Right atrium auricular region (tissue), 2 donors: ENCODE results near the gene DTYMK. TPM values are rescaled to one million over a fixed set of nuclear protein-coding genes. Genes with fewer than 3 reads are reported as not detected.

Experiments
- DNase-seq: peaks from one replicate; pipeline ENCODE4 v3.0.0-alpha.2; 2019; ENCODE audit warnings: low spot score
- H3K27ac ChIP-seq, 2 donors: fragments of 200-600 bp; sonication (generic); 1 replicate in 1 of 2; 2 replicates in 1 of 2; pipeline ENCODE4 v1.5.1; 2016 to 2019
- H3K27me3 ChIP-seq, 2 donors: fragments of 200-600 bp; sonication (generic); one replicate each; pipeline versions ENCODE4 v1.5.1 to v1.6.0; 2017 to 2019
- H3K36me3 ChIP-seq: fragments of 200-600 bp; sonication (generic); one replicate; pipeline ENCODE4 v1.5.1; 2016
- H3K4me1 ChIP-seq, 2 donors: fragments of 200-600 bp; sonication (generic); one replicate each; pipeline versions ENCODE4 v1.5.1 to v1.6.0; 2017 to 2019
- H3K4me3 ChIP-seq, 2 donors: fragments of 200-600 bp; sonication (generic); 1 replicate in 1 of 2; 2 replicates in 1 of 2; pipeline ENCODE4 v1.5.1; 2017 to 2019; ENCODE audit warnings: mild to moderate bottlenecking in 1 of 2, moderate library complexity in 1 of 2
- H3K9me3 ChIP-seq, 2 donors: fragments of 200-600 bp; sonication (generic); one replicate each; pipeline ENCODE4 v1.5.1; 2019
- CTCF ChIP-seq, 2 donors: fragments of 200-600 bp; sonication (generic); IDR thresholded peaks; one replicate each; pipeline ENCODE4 v1.5.1; 2019; ENCODE audit warnings: antibody characterized with exemption in 2 of 2
- total RNA-seq, 2 donors: library from RNA; depleted of rRNA; stranded (reverse); fragments of >200 nt; gene quantifications; one replicate each; pipeline ENCODE4 v1.1.0, GENCODE V29; 2016

Gene DTYMK
- total RNA-seq, 2 donors from 2014 or later: 6.4 to 6.6 TPM

- Histone ChIP-seq H3K4me1 (peaks cover 0 to 28% of the 10 kb centered on the region in 2 donors), H3K27ac (no peak overlapping the region), H3K36me3 (peaks cover 31% of the 10 kb centered on the region), H3K27me3 (no peaks in the 10 kb centered on the region), H3K9me3 (no peaks in the 10 kb centered on the region), H3K4me3 (no peak overlapping the region)
- TF ChIP-seq CTCF (IDR thresholded peaks at IDR 0.05): no peak
- DNase-seq: no peak
These were observed 3.6 kb upstream of the DTYMK start for GRCh38 chr2:241690202-241690717.

- Histone ChIP-seq H3K27me3 (no peaks in the 10 kb centered on the region), H3K27ac (no peak overlapping the region), H3K36me3 (peaks cover 25% of the 10 kb centered on the region), H3K4me1 (peaks cover 0 to 28% of the 10 kb centered on the region in 2 donors), H3K9me3 (no peaks in the 10 kb centered on the region), H3K4me3 (no peak overlapping the region)
- DNase-seq: no peak
- no peak for TF ChIP-seq CTCF (IDR thresholded peaks at IDR 0.05)
These were observed 2.7 kb upstream of the DTYMK start for GRCh38 chr2:241689306-241689705.

GRCh38 chr2:241686324-241686649 is 328 bp downstream of the DTYMK start:
- Histone ChIP-seq H3K4me3 (peak overlapping the region; percentile 95 to 96), H3K36me3 (peaks cover 17% of the 10 kb centered on the region), H3K27ac (peak overlapping the region; percentile 89 to 97), H3K27me3 (no peaks in the 10 kb centered on the region), H3K4me1 (peaks cover 0 to 33% of the 10 kb centered on the region in 2 donors), H3K9me3 (no peaks in the 10 kb centered on the region)
- DNase-seq: no peak
- TF ChIP-seq CTCF (IDR thresholded peaks at IDR 0.05): no peak

GRCh38 chr2:241680827-241681599 is 5.6 kb downstream of the DTYMK start:
- peaks cover 0 to 17% of the 10 kb centered on the region in 2 donors for H3K4me1 ChIP-seq
- no peak for TF ChIP-seq CTCF (IDR thresholded peaks at IDR 0.05)
- H3K9me3 ChIP-seq: no peaks in the 10 kb centered on the region
- no peak for DNase-seq
- H3K27ac ChIP-seq: peak overlapping the region; percentile 27 to 40
- H3K36me3 ChIP-seq: peaks cover 13% of the 10 kb centered on the region
- H3K27me3 ChIP-seq: no peaks in the 10 kb centered on the region
- no peak overlapping the region for H3K4me3 ChIP-seq

GRCh38 chr2:241680044-241680443 is 6.6 kb downstream of the DTYMK start:
- peaks cover 13% of the 10 kb centered on the region for H3K36me3 ChIP-seq
- no peak for TF ChIP-seq CTCF (IDR thresholded peaks at IDR 0.05)
- DNase-seq: no peak
- no peak overlapping the region for H3K27ac ChIP-seq
- H3K4me3 ChIP-seq: no peak overlapping the region
- H3K27me3 ChIP-seq: no peaks in the 10 kb centered on the region
- peaks cover 0 to 12% of the 10 kb centered on the region in 2 donors for H3K4me1 ChIP-seq
- H3K9me3 ChIP-seq: no peaks in the 10 kb centered on the region
